Measurements from ENCODE around the gene ZNF549.

- no peak for TF ChIP-seq GATA2 (IDR thresholded peaks at IDR 0.05; ENCODE audit: low read depth, low read length)
- TF ChIP-seq GATA3 (IDR thresholded peaks at IDR 0.05; ENCODE audit: low read depth, low read length) = no peak
Measured at GRCh38 chr19:57599761-57600383, 72.7 kb downstream of the ZNF549 start, which contains the start of gene ZNF530.
